Brain microvascular endothelial cell (primary cell): ENCODE measurements around the gene CDCP2.

Experiments used
- DNase-seq: peaks from one replicate; pipeline ENCODE4 v3.0.0-alpha.2; 2020
- H3K27ac ChIP-seq: fragments of 250-450 bp; sonication (Bioruptor Pico); 2 replicates; pipeline ENCODE4 v1.5.1; 2020; ENCODE audit warnings: mild to moderate bottlenecking, moderate library complexity
- H3K27me3 ChIP-seq: fragments of 250-450 bp; sonication (Bioruptor Pico); replicated peaks from 2 replicates; pipeline ENCODE4 v1.5.1; 2020; ENCODE audit warnings: mild to moderate bottlenecking
- H3K36me3 ChIP-seq: fragments of 250-450 bp; sonication (Bioruptor Pico); replicated peaks from 2 replicates; pipeline ENCODE4 v1.5.1; 2020; ENCODE audit warnings: mild to moderate bottlenecking
- H3K4me3 ChIP-seq: 2 replicates; pipeline ENCODE4 v1.5.1; 2011; ENCODE audit warnings: low read depth, mild to moderate bottlenecking, control low read depth, low read length, moderate library complexity
- CTCF ChIP-seq: IDR thresholded peaks from 2 replicates; pipeline ENCODE4 v1.5.1; 2011; ENCODE audit warnings: low read depth, mild to moderate bottlenecking, moderate library complexity, low read length, control low read depth, inconsistent platforms; ENCODE audit errors: missing control alignments
- in situ Hi-C: cut with HindIII; loops from 2 replicates; pipeline ENCODE4 v1.10.0; 2017; ENCODE audit warnings: low sequenced_read_pairs, low pct_ligation_motif_present

Gene CDCP2

GRCh38 chr1:54094001-54094729 is 58.6 kb downstream of the CDCP2 start:
- DNase-seq: no peak
- H3K27ac ChIP-seq: no peak overlapping the region

GRCh38 chr1:54091666-54092065 is 61.1 kb downstream of the CDCP2 start:
- Histone ChIP-seq H3K4me3 (no peak overlapping the region), H3K27ac (no peak overlapping the region), H3K27me3 (no peaks in the 10 kb centered on the region), H3K36me3 (no peaks in the 10 kb centered on the region)
- TF ChIP-seq CTCF: no peak
- DNase-seq: no peak
- in situ Hi-C loops: no loop called here

More at GRCh38 chr1:54094001-54094729, 58.6 kb downstream of the CDCP2 start:
- Histone ChIP-seq H3K27me3 (no peaks in the 10 kb centered on the region), H3K4me3 (no peak overlapping the region), H3K36me3 (no peaks in the 10 kb centered on the region)
- in situ Hi-C loops: no loop called here
- no peak for TF ChIP-seq CTCF

- in situ Hi-C loops: no loop called here
- no peak for DNase-seq
- Histone ChIP-seq H3K36me3 (no peaks in the 10 kb centered on the region), H3K27me3 (no peaks in the 10 kb centered on the region), H3K27ac (no peak overlapping the region), H3K4me3 (no peak overlapping the region)
- TF ChIP-seq CTCF: no peak
These were observed 64.4 kb downstream of the CDCP2 start for GRCh38 chr1:54088385-54088784.

- Histone ChIP-seq H3K36me3 (no peaks in the 10 kb centered on the region), H3K4me3 (no peak overlapping the region), H3K27ac (no peak overlapping the region), H3K27me3 (no peaks in the 10 kb centered on the region)
- no peak for TF ChIP-seq CTCF
- in situ Hi-C loops: no loop called here
- DNase-seq: no peak
These were observed 66.0 kb downstream of the CDCP2 start for GRCh38 chr1:54086754-54087153.

GRCh38 chr1:54084794-54085193 is 68.0 kb downstream of the CDCP2 start:
- no peak for TF ChIP-seq CTCF
- Histone ChIP-seq H3K27ac (no peak overlapping the region), H3K36me3 (no peaks in the 10 kb centered on the region), H3K4me3 (no peak overlapping the region), H3K27me3 (no peaks in the 10 kb centered on the region)
- no peak for DNase-seq
- in situ Hi-C loops: no loop called here
